ENCODE results near the gene RSPH9.

Gene RSPH9, protein sequence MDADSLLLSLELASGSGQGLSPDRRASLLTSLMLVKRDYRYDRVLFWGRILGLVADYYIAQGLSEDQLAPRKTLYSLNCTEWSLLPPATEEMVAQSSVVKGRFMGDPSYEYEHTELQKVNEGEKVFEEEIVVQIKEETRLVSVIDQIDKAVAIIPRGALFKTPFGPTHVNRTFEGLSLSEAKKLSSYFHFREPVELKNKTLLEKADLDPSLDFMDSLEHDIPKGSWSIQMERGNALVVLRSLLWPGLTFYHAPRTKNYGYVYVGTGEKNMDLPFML

DNA sequence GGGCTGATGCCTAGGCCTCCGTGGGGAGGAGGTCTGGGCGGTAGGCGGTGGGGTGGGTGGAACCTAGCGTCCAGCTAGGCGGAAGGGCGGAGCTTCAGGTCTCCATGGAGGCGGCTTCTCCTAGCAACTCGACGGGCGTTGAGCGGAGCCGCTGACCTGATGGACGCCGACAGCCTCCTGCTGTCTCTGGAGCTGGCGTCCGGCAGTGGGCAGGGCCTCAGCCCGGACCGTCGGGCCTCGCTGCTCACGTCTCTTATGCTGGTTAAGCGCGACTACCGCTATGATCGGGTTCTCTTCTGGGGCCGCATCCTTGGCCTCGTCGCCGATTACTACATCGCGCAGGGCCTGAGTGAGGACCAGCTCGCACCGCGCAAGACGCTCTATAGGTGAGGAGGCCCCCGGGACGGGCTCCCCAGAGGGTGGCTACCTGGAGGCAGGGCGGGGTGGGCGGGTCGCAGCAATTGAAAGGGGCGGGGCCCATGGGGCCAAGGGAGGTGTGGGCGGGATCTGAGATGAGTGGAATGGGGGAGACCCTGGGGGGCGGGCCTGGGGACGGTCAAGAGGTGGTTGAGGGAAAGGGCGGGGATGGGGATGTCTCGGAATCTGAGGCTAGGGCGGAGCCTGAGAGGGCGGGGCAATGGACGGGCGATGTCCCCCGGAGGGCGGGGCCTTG is at the start of gene RSPH9:
TSS of gene RSPH9 (plus strand) at position 97 of the 673 bp plus-strand sequence. CDS start at position 160, 63 bp downstream.
- no peak for DNase-seq (ENCODE audit: low read depth)

DNA sequence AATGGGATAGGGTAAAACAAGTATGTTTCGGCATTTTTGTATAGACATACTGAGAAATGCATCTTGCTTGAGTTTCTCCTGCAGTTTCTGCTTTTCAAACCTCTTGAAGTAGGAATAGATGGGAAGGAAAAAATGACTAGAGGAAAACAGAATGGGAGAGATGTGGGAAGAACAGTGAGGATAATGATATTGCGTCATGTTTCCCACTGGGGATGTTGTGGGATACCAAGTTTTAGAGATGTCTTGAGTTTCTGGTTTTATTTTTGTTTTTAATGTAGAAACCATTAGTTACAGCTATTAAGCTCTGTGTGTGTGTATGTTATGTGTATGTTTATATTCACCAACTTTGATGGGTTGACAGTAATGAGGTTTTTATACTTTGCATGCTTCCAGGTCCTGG is 44.2 kb upstream of the RSPH9 start:
- DNase-seq (ENCODE audit: low read depth), result no peak

DNA sequence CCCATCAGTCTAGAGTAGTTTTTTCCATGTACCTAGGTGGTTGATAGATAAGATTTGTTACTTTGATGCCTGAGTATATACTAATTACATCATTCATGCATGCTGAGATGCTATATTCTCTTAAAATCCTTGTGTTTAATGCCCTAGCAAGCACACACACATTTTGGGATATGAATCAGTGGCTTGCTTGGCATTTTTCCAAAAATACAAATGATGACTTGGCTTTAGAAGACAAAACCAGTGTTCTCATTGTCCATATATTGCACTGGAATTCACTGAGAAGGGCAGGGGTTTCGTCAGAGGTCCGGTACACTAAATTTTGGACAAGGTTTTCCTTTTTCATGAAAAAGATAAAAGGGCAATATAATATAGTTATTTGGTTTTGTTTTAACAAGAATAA is 40.7 kb upstream of the RSPH9 start:
- peak; percentile 64 for DNase-seq (ENCODE audit: low read depth)

DNA sequence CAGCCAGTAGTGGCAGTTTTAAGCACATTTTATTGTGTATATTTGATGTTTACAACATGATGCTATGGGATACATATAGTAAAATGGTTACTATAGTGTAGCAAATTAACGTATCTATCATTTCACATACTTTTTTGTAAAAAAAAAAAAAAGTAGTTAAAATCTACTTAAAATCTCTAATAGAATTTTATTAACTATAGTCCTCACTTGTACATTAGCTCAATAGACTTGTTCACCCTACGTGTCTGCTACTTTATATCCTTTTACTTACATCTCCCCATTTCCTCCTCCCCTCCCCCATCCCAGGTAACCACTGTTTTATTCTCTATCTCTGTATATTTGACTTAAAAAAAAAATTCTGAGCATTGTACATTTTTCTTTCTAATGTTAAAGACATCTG is 38.8 kb upstream of the RSPH9 start:
- DNase-seq (ENCODE audit: low read depth), result no peak

DNA sequence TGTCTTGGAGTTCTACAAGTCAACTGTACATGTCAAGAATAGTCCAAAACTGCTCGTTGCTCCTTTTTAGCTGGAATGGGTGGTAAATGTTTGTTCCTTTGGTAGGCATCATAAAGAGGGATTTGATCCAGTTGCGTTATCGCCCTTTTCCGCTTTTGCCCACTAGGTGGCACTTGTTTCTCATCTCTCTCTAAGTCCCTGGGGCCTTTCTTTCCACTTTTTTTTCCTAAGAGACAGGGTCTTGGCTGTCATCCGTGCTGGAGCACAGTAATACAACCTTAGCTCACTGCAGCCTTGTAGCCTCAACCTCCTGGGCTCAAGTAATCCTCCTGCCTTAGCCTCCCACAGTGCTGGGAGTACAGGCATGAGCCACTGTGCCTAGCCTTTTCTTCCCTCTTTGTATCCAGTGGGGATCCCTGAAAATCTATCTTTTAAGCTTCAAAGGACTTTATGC is 36.5 kb upstream of the RSPH9 start:
- peak; percentile 52 for DNase-seq (ENCODE audit: low read depth)

DNA sequence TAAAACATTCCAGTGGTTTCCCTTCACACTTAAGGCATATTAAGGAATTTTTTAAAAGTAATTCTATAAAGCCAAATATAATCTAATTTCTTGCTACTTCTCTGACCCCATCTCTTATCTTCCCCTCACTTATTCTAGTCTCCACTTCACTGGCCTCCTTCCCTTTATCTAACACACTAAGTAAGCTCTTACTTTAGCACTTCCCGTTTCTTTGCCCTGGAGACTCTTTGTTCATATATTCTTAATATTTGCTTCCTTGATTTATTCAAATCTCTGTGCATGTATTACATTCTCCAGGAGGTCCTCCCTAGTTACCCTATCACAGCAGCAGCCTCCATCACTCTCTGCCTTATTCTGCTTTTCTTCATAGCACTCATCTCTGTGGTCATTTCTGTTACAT is 36.0 kb upstream of the RSPH9 start:
- no peak for DNase-seq (ENCODE audit: low read depth)

DNA sequence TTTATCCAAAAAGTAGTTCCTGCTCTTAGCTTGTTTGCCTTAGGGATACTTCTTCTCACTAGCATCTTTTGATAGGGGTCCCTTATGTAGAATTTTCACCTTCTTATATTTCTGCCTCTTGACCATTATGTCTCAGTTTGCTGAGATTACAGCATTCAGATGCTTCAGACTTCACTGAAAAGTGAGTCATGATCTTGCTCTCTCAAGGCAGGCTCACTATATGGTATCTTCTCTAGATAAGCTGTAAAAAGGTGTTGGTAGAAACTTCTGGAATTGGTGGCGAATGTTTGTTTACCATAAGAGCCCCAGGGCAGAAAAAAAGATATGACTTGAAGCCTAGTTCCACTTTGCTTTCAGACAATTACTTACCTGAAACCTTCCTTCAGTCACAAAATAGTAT is 35.4 kb upstream of the RSPH9 start:
- no peak for DNase-seq (ENCODE audit: low read depth)

DNA sequence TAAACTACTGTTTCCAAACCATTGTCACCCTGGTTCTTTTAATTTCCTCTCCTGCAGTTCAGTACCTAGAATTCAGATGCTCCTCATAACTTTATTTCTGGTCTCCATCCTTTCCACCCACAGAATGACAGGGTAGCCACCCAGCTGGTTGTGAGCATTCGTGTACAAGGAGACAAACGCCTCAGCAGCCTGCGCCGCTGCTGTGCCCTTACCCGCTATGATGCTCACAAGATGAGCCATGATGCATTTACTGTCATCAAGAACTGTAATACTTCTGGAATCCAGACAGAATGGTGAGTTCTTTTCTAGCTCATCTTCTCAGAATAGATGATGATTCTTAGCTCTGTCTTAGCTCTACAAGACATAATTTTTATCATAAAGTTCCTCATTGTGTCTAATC is 34.4 kb upstream of the RSPH9 start:
- DNase-seq (ENCODE audit: low read depth), result no peak

DNA sequence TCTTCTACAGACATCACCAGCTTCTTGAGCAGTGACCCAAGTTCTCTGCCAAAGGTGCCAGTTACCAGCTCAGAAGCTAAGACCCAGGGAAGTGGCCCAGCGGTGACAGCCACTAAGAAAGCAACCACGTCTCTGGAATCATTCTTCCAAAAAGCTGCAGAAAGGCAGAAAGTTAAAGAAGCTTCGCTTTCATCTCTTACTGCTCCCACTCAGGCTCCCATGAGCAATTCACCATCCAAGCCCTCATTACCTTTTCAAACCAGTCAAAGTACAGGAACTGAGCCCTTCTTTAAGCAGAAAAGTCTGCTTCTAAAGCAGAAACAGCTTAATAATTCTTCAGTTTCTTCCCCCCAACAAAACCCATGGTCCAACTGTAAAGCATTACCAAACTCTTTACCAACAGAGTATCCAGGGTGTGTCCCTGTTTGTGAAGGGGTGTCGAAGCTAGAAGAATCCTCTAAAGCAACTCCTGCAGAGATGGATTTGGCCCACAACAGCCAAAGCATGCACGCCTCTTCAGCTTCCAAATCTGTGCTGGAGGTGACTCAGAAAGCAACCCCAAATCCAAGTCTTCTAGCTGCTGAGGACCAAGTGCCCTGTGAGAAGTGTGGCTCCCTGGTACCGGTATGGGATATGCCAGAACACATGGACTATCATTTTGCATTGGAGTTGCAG is 31.0 kb upstream of the RSPH9 start:
- DNase-seq (ENCODE audit: low read depth), result no peak

DNA sequence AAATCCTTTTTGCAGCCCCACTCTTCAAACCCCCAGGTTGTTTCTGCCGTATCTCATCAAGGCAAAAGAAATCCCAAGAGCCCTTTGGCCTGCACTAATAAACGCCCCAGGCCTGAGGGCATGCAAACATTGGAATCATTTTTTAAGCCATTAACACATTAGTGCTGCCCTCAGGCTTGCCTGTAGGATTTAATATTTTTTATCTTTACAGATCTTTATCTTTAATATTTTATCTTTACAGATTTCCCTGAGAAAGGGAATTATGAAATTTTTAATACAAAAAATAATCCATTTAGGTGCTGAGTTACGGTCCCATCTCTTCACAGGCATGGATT is 30.5 kb upstream of the RSPH9 start:
- DNase-seq (ENCODE audit: low read depth), result no peak

DNA sequence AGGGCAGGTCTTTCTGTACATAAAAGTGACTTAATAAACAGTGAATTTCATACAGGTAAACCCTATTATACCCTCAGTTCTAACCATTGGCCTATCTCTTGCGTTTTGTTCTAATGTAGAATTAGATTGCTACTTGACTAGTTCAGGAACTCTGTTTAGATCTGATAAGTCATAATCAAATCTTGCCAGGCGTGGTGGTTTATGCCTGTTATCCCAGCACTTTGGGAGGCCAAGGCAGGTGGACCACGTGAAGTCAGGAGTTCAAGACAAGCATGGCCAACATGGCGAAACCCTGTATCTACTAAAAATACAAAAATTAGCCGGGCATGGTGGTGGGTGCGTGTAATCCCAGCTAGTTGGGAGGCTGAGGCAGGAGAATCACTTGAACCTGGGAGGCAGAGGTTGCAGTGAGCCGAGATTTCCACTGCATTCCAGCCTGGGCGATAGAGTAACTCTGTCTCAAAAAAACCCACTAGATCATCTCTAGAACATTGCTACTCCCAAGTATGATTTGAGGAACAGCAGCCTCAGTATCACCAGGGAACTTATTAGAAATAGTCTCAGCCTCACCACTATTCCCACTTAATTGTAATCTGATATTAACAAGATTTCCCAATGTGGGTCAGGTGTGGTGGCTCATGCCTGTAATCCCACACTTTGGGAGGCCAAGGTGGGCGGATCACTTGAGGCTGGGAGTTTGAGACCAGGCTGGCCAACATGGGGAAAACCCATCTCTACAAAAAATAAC is 27.9 kb upstream of the RSPH9 start:
- DNase-seq (ENCODE audit: low read depth), result no peak

DNA sequence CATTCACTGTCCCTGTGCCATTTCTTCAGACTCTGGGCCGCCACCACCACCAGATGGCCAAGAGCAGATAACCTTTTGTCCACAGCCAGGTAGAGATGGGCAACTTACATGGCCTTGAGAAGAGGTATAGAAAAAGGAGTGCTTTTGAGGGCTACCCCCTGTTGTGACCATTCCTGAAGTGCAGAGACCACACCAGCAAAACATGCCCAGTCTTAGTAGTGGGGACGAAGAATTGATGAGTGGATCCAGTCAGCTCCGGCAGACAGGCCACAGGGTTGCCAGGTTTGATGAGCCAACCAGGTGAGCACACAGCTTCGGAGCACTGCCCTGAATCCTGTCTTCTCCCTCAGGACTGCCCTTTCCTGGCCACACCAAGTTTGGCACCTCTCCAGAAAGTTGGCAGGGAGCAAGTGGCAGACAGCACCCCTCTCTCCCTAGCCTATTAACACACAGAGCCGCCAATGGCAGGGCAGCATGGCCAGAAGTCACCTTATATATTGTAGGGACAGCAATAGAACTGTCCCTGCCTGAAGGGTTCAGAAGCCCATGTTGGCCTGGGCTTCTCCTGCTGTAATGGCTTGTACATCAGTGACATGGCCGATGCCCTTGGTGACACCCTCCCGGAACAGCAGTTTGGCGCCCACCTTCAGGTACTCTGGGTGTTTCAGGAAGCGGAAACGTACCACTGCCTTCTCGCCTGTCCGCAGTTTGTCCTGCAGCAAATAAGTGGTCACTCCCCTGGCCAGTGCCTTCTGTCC is 23.6 kb upstream of the RSPH9 start:
- DNase-seq (ENCODE audit: low read depth), result no peak

DNA sequence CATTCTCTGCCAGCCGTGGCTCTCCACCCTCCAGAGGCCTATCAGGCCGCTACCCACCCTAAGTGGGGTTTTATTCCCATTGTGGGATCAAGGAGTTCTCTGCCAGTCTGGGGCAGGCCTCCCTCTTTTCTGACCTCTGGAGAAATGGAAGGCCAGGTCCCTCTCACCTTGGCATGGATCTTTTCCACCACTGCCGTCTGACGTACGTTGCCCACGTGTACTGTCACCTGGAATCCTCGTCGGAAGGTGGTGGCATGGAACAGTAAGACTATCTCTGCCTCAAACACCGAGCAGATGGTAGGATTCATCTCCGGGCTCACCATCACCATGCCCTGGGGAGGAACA is 23.0 kb upstream of the RSPH9 start:
- no peak for DNase-seq (ENCODE audit: low read depth)

DNA sequence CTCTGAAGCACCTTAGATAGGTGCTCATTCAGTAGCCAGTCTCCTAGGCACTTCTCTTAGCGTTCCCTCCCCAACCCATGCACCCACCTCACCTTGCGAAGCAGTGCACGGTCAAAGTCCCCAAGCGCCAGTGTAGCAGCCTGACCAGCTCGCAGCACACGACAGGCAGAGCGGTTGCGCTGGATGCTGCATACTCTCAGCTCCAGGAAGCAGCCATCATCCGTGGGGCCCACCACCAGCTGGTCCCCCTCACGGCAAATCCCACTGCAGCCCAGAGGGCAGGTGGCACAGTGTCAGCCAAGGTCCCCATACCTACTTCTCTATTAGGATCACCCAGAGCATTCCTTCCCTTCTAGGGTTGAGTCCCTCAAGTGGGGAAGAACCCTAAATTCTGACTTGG is 22.3 kb upstream of the RSPH9 start:
- no peak for DNase-seq (ENCODE audit: low read depth)

DNA sequence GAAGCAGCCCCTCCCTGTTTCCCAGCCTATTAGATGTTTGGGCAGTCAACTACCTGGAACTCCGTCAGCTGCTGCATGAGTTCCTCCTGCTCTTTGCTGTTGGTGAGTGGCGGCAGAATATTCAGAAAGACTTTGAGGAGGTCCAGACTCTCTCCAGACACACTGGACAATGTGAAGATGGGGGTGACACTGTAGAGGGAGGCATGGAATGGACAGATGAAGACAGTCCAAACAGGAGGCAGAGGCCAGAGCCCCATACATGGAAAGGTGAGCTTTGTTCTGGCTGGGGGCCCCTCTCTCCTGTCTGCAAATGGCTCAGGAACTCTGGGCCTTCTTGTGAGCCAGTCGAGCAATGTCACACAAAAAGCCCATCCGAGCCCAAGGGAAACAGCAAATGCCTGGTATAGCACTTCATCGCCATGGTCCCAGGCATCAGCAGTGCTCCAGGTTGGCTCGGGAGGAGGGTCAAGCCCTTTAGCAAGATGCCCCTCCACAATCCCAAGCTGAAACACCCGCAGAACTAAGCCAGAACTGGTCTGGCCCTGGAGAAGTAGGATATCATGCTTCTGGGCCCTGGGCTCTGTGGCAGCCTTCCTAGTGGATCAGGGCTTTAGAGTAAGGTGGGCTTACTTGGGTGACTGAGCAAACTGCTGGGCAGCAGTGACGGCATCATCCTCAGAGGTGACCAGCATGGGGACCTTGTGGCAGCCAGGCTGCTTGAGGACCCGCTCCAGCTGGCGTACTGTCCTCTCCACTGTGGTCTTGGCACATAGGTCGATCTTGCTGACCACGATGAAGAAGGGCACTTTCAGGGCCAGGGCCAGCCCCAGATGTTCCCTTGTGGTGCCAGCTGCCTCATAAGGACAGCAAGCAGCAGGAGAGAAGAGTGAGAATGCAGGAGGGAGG is 20.7 kb upstream of the RSPH9 start:
- DNase-seq (ENCODE audit: low read depth), result no peak

DNA sequence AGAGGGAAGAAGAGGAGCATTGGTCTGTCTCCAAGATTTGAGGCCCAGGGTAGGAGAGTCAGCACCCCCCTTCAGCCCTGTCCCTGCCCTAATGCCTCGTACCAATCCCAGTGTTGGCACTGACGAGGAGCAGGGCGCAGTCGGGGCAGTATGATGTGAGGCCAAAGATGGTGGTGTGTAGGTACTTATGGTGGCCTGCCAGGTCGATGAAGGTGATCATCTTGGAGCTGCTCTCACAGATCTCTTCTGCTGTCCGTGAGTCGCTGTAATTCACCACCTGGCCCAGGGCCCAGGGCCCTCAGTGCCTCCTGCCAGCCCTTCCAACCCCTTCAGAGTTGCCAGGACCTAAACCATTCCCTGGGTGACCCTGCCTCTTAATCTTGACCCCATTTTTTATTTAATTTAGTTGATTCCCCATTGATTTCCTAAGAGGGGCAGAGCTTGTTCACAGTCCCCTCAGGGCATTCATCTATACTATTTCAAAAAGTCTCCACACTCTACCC is 20.0 kb upstream of the RSPH9 start:
- DNase-seq (ENCODE audit: low read depth), result no peak

DNA sequence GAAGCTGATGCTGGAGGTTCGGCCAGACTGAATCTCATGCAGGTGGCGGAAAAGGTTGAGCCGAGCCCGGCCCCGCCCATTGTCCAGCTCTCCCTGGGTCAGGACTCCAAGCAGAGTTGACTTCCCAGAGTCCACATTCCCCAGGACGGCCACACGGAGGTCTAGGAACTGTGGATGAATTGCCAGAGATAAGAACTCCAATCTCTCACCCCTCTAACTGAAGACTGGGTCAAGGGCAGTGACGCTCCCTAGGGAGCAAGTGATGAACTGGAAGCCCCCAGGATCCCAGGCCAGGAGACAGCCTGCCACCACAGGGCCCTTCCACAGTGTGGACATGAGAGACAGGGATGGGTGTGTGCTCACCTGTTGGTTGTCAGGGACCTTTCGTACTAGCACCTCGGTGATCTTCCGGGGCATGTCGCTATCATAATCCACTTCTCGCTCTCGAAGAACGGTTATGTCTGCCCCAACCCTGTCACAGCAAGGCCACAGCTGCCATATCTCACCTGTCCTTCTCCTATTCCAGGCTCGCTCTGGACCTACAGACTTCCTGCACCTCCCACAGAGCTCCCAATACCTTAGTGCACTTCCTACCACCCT is 19.3 kb upstream of the RSPH9 start:
- DNase-seq (ENCODE audit: low read depth), result no peak

DNA sequence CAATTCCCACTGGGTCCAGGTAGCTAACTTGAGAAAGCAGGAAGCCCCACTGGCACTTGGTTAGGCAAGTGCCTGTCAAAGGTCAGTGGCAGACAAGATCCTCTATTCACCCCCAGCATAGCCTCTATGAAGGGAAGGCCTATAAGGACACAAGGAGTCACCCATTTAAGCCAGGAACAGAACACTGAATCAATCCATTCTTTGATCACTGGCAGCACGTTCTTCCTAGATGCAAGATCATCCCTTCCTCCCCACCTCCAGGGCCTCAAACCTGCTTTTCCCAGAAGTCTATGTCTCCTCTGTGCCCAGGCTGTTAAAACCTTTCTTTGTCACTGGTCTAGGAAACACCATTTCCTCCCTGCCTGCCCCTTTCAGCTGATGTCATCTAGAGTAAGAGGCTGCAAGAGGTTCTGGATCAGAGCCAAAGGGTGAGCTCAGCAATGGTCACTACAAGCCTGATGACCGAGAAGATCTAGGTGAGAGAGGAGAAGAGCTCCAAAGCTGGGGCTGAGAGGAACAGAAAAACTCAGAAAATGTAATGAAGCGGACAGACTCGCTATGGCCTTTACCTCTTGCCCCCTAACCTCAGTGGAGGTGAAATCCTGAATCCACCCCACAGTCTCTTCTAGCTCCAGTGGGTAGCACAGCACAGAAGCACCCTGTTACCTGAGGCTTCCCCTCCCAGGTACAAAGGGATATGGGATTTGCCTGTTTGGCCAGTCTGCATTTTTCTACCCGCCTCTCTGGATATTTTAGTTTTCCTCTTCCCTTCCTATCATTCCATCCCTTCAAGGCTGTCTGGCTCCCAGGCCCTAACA is 17.6 kb upstream of the RSPH9 start:
- DNase-seq (ENCODE audit: low read depth), result peak; percentile 94

DNA sequence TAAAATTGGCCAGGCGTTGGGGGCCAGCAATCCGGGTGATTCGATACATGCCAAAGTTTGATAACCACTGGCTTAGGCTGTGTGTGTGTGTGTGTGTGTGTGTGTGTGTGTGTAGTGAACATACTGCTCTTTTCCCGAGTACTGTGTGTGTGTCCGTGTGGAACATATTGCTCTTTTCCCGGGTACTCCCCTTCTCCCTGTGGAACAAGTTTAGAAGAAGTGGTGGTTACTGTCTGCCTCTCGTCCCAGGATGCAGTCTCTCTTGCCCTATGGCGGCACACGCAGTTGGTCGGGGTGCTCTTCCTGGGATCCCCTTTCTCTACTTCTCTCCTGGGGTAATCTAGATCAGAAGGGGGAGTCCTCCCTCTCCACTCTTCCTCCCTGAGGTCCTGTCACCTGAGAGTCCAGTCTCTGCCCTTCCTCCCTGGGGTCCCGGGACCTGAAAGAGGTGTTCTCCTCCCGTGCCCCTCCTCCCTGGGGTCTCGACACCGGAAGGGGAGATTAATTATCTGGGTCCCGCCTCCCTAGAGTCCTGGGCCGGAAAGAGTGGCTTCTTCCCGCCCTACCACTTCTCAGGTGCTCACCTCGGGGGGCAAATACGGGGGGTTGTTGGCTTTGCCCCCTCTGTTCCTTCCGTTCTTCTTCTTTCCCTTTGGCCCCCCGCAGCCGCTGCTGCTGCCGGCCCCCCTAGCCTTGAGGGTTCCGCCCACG is 16.3 kb upstream of the RSPH9 start:
- DNase-seq (ENCODE audit: low read depth), result no peak

Measured in stromal cell of bone marrow (primary cell).